H4 (cell line): Measurements from ENCODE around the gene EBF3. TPM values are rescaled to one million over a fixed set of nuclear protein-coding genes. Genes with fewer than 3 reads are reported as not detected.
A peak's percentile ranks its signal among the peaks of the same experiment; 100 is the strongest.

Experiments
- DNase-seq: peaks from one replicate; pipeline ENCODE4 v3.0.0-alpha.2; 2015; ENCODE audit warnings: low spot score
- total RNA-seq: library from RNA; depleted of rRNA; stranded (reverse); fragments of >200 nt; shearing (Covaris generic); gene quantifications from 2 replicates; pipeline ENCODE4 v1.2.3, GENCODE V29; 2014; rRNA removed

EBF3 gene, protein sequence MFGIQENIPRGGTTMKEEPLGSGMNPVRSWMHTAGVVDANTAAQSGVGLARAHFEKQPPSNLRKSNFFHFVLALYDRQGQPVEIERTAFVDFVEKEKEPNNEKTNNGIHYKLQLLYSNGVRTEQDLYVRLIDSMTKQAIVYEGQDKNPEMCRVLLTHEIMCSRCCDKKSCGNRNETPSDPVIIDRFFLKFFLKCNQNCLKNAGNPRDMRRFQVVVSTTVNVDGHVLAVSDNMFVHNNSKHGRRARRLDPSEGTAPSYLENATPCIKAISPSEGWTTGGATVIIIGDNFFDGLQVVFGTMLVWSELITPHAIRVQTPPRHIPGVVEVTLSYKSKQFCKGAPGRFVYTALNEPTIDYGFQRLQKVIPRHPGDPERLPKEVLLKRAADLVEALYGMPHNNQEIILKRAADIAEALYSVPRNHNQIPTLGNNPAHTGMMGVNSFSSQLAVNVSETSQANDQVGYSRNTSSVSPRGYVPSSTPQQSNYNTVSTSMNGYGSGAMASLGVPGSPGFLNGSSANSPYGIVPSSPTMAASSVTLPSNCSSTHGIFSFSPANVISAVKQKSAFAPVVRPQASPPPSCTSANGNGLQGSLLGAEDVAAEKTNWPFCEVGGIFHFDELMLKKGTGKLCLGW
- 0.33 TPM in 2 replicates for total RNA-seq

DNA sequence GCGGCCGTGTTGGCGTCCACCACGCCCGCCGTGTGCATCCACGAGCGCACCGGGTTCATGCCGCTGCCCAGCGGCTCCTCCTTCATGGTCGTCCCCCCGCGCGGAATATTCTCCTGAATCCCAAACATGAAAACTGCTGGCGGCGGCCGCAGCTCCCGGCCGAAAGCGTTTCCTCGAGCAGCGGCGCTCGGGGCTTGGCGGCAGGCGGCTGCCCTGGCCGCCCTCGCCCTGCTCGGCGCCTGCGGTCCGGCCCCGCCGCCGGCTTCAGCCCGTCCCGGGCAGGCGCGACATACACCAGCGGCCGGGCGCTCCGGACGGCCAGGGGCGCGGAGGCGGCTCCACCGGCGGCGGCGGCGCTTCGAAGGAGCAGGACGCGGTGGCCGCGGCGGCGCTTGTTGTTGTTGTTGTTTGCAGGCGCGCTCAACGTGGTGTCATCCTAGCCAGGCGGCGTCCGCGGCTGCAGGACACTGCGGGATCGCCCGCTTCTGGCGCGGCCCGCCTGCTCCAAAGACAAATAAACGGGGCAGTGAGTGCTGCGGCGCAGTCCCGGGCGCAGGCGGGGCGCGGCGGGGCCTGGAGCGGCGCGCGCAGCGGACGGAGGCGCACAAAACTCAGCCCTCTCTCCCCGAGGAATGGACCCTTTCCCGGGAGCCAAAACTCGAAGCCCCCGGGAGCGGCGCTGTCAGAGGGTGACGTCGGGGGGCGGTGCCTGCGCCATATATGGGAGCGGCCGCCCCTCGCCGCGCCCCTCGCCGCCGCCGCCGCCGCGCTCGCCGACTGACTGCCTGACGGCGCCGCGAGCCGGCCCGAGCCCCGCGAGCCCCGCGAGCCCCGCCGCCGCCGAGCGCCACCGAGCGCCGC, at the start of gene EBF3:
Gene EBF3, minus strand, starts transcription at position 634 of the 861 bp plus-strand sequence. Its CDS starts 506 bp downstream, at position 128.
- DNase-seq: peak; percentile 32

DNA sequence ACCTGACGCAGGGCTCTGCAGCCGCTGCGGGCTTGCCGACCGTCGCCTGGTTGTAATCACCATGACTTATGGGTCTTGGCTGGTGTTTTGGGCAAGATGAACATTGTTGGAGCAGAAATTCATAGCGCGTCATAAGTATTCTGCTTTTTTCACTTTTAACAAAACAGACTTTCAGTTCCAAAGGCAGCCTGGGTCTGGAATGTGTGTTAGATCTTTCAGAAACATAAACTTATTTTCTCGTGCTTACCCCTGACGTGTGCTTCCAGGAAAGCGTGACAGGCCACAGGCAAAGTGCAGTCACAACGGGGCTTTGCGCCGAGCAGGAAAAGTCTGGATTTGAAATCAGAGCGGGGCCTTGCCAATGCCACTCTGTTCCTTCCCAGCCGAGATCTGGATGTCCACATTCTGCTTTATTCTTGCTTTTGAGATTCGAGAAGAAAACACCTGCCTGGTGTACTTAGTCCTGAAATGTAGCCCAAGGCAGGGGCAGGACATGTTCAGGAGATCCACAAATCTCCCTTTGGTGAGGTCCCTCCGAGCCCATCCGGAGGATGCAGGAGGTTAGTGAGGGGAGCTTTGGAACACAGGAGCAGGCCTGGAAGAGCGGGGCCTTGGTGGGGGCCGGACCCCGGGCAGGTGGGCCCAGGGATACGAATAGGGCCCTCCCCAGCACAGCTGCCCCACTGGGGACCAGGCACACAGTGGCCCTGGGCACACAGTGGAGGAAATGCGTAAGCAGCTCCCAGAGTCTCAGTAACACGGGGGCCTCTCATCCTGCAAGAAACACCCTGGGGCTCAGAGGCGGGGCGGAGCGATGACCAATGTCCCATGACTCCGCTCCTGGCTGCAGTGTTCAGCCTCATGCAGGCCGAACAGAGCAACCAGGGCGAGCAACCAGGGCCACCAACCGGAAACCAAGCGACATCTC, 49.5 kb upstream of the EBF3 start:
- no peak for DNase-seq

DNA sequence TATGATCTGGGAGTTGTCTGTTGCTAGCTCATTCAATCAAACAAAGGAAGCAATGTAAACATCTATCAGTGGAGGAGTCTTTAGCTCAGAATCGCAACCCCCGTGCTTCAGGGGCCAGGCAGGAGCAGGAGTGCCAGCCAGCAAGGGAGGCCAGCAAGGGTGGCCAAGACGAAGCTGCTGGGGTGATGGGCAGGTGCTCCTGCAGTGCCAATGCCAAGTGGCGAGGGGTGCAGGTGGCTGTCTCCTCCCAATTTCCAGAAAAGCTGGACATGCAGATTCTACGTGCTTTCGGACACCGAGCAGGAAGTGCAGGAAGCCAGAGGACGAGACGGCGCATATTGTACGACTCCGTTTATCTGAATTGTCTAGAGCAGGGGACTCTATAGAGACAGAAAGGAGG, 48.1 kb upstream of the EBF3 start:
- no peak for DNase-seq

DNA sequence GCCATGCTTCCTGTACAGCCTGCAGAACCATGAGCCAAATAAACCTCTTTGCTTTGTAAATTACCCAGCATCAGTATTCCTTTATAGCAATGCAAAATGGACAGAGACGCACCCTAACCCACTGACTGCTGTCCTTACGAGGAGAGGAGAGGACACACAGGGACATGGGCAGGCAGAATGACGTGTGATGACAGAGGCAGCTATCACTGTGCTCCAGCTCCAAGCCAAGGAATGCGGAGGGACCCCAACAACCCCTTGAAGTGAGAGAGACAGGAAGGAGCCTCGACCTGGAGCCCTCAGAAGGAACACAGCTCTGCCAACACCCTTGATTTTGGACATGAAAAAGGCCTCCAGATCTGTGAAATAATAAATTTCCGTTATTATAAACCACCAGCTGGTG, 46.6 kb upstream of the EBF3 start:
- no peak for DNase-seq

DNA sequence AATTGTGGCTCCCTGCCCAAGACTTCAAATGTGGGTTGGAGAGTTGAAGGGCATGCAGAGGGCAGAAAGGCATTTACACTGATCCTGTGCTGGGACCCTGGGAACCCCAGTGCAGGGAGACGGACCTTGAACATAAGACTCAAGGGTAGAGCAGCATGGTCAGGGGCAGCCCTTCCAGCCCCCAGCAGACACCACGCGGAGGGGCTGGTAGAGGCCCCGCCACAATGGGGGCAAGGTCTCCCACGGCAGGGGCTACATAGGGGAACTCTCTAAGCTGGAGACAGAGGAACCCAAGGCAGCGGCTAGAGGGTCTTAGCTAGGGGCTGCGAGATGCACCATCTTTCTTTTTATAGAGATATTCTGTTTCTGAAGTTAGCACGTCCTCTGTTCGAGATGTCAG, 45.2 kb upstream of the EBF3 start:
- DNase-seq: no peak

DNA sequence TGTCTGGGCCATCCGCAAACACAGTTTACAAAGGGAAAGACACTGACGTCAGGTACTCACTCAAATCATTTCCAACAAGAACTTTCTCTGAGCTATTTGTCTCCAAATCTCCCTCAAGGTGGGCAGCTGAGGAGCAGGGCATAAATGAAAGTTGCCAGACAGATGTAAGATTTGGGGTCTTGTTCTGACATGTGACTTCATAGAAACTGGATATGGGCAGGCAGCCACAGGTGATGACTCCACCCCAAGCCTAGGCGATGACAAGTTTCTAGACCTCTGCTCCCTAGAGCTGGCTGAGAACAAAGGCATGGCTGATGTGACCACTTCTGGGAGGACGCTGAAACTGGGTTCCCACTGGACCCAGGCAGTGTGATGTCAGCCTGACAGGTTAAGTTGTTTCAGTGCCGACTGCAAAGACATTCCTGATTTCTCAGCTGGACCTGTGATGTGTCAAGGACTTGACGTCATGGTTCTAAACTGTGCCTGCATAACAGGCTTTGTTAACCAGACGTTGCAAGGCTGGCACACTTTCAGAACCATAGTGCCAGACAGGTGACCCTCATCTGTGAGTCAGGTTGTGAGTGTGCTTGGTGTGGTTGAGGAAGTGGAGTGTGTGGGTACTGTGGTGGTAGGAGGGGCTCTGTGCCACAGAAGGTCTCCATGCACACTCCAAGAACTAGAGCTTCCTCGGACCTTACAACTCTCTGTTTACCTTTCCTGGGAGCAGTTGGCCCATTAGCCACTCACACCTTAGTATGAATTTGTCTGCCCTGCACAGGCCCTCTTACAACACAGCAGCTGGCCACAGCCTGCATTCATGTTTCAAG, 39.9 kb upstream of the EBF3 start:
- DNase-seq: no peak

DNA sequence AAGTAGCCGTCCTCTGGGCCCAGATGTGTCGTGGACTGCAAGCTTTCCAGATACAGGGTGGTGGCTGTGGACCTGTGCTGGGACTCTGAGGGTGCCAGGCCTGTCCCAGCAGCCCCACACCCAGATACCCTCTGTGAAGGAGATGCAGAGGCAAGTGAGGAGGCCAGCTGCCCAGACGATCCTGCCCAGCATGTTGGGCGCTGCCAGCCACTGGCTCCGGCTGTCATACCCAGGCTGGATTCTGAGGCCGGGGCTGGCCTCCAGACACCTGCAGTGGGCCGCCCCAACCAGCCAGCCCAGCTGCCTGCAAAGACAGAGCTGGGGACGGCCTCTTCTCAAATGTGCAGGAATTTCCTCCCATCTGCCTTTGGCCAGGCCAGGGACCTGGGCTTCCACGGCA, 39.1 kb upstream of the EBF3 start:
- DNase-seq: no peak

DNA sequence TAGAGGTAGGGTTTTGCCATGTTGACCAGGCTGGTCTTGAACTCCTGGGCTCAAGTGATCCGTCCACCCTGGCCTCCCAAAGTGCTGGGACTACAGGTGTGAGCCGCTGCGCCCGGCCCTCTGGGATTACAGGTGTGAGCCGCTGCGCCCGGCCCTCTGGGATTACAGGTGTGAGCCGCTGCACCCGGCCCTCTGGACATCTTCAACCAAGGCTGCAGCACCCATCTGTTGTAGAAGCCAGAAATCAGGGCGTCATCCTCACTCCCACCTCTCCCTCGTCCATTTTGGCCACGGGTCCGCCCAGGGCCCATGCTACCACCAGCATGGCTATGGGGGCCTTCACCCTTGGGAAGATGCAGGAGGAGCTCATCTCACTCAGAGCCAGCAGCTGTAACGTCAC, 38.5 kb upstream of the EBF3 start:
- no peak for DNase-seq

DNA sequence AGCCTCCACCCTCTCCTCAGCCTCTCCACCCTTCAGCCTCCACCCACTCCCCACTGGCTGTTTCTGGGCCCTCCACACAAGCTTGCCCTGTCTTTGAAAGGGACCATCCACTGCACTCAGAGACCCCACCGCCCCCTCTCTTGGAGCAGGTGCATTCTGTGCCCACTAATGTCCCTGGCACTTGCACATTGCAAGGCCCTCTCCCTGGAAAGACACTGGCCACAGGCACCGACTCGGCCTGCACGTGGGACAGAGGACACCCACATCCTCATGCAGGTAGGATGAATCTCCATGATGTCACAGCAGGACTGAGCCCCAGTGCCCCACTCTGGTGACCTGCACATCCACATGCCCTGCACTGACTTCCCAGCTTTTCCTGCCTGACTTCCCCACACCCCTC, 36.8 kb upstream of the EBF3 start:
- no peak for DNase-seq

DNA sequence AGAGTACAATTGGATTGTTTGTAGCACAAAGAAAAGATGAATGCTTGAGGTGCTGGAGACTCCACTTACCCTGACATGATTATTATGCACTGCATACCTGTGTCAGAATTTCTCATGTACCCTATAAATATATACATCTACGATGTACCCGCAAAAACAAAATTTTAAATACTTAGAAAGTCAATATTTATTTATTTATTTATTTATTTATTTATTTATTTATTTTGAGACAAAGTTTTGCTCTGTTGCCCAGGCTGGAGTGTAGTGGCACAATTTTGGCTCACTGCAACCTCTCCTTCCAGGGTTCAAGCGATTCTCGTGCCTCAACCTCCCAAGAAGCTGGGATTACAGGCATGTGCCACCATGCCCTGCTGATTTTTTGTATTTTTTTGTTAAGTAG, 35.1 kb upstream of the EBF3 start:
- DNase-seq: no peak

DNA sequence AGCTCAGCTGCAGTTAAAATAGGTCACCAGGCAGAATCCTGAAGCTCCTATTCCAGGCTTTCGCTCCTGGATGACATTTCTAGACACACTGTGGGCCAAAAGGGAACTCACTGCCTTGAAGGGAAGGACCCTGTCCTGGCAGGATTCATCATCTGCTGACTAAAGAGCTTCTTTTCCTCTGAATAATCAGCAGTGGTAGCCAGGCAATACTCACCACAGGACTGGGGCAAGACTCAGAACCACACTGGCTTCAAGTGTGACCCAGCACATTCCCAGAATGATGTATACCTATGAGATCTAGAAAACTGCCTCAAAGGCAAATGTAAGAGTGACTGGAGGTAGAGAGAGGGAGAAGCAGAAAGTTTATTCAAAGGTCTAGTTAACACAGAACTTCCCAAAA, 29.5 kb upstream of the EBF3 start:
- no peak for DNase-seq

DNA sequence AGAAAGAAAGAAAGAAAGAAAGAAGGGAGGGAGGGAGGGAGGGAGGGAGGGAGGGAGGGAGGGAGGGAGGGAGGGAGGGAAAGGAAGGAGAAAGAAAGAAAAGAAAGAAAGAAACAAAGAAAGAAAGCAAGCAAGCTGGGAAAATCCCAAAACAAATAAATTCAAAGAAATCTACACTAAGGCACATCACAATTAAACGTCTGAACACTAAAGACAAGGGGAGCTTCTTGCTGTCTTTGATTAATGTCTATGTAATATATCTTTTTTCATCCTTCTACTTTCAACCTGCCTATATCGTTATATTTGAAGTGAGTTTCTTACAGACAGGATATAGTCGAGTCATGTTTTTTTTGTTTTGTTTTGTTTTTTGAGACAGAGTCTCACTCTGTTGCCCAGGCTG, 28.3 kb upstream of the EBF3 start:
- DNase-seq: no peak

DNA sequence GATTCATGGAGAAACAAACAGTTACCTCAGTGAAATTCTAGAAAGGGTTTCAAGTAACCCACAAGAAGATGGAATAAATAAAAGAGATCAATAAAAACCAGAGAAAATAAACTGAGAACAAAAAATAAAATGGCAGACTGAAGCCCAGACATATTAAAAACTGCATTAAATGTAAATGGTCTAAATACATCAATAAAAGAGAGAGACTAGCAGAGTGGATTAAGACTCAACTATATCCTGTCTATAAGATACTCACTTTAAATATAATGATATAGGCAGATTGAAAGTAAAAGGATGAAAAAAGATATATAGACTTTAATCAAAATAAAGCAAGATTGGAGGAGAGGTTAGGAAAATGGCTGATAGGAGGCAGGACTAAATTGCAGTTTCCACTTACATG, 18.8 kb upstream of the EBF3 start:
- DNase-seq: no peak

DNA sequence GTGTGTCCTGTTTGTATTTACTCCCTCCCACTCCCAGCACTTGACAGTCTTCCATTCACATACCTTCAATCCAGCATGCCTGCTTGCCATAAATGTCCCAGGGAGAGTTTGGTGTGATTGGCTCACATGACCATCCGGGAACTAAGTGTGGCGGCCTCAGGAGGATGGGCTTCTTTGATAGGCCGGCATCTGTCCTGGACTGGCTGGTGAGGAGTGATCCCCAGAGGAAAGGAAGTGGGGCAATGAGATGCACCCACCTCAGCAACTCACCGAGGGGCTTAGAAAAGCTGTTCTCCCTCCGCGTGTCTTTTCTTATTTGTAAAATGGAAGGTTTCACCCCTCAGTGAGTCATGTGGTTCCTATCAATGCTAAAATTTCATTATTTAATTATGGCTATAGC, 14.9 kb upstream of the EBF3 start:
- no peak for DNase-seq

DNA sequence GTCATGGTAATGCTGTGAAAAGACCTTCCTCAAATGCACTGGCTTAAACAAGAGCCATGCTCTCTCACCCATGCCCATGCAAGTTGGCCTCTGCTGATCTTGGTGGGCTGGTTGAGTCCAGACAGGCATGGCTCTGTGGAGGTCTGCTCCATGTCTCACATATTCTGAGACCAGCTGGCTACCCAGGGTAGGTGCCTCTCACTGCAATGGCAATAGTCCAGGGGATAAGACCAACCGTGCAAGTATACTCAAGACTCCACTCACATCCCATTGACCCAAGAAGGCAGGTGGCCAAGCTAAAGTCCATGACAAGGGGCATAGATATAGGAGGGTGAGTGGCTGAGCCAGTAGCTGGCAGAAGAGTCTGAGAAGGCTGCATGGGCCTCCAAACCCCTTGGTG, 14.2 kb upstream of the EBF3 start:
- no peak for DNase-seq

DNA sequence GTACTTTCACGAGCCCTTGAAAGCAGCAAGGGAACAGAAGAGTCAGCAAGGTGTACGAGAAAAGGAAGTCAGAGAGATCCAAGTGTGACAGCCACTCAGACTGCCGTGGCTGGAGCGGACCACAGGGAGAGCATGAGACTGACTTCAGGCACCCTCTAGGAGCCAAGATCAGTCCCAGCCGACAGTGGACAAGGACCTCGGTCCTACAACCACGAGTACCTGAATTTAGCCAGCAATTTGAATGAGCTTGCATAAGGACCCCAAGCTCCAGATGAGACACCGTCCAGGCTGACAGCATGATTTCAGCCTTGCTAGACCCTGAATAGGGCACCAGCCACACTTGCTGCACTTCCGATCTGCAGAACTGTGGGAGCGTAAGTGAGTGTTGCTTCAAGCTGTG, 13.7 kb upstream of the EBF3 start:
- DNase-seq: no peak

DNA sequence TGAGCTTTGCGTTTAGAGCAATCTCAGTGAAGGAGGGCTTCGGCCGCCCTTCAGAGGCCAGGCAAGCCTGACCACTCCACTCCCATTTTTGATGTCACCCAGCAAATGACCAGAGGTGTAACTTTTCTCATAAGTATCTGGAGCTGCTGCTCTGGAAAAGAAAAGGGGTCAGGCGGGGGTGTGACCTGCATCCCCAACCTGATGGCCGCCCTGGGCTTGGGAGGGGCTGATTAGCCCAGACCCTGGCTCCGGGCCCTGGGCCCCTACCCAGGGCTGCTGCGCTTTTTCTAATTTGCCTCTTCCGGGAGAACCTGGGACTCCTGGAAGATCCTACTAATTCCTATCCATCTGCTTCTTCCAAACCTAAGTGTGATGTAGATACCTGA, 9.6 kb upstream of the EBF3 start:
- DNase-seq: no peak

DNA sequence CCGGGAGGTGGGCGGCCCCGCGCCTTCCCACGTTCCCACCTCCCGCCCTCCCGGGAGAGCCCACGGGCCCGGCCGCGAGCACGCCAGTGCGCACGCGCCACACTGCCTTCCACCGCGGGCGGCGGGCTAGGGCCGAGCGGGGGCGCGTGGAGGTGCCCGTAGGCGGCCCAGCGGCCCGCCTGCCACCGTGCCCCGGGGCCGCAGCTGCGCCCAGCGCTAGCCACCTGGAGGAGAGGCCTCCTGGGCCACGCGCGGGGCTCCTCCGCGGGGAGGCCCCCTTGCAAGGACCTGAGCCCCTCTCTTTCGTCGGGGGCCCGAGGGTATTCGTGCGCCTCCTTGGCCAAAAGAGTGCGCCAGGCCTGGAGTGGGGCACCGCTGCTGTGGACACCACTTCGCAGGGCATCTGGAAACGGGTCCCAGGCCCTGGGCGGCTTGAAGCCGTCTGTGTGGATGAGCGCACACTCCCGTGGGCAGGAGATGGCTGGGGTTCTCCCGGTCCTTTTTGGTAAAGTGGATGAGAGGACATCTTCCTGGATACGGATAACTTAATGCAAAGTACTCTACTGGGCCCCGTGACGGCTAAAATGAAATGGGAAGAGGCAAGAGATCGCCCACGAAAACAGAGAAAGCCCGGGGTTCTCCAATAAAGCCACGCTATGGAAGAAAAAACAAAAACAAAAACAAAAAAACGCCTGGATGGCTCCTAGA, 9.0 kb upstream of the EBF3 start:
- no peak for DNase-seq

DNA sequence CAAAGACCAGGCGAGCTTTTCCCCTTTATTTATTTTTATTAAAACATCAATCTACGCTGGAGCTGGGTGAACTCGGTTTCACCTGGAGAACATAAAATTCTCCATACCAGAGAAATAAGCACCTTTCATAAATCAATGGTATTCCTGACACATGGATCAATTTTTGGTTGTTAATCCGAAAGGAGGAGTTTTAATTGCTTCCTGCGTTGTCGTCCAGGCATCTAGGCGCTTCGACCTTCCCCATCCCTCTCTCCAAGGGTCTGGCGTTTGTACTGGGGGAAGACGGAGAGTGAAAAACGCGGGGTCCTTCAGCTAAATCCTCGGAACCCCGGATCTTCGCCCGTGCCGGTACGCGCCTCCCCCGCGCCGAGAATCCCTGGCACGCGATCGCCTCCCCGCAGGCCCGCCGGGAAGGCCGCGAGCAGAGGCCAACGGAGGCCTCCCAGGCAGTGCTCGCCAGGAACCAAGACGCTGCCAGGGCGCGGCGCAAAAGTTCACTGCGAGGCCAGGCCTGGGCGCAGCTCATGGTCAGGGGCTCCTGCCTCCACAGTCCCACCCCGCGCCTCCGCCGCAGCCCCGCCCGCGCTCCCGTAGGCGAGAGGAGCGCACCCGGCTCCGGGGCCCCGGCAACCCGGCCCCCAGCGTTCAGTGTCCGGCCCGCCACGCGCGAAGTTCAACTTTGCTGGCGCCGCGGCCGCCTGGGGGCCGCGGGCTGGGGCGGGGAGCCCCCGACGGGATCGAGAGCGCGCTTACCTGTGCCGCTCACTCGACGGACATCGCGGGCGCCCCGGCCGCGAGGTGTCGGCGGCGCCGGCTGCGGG, 8.3 kb upstream of the EBF3 start:
- no peak for DNase-seq
